K562 (cell line): ENCODE data around the gene CCDC50. TPM values are rescaled to one million over a fixed set of nuclear protein-coding genes. Genes with fewer than 3 reads are reported as not detected.

Experiments
- polyA plus RNA-seq, 8 experiments: library from polyadenylated mRNA; depleted of rRNA in 4 of 8; stranded (reverse) in 5 of 8; unstranded in 3 of 8; fragments of >200 nt; fragmentation: Nextera tagmentation in 2 of 8; fragmentation: Illumina TruSeq in 1 of 8; extraction: Ambion mirVana in 2 of 8; extraction: Trizol in 1 of 8; gene quantifications; 2 replicates each; pipeline versions ENCODE4 v1.2.1 to v1.2.3, GENCODE V29; 2011 to 2014; ENCODE audit warnings: inconsistent platforms in 1 of 8, missing spikeins in 1 of 8
- total RNA-seq, 7 experiments: library from RNA; depleted of rRNA in 6 of 7; stranded (reverse); fragments of >200 nt in 6 of 7; fragmentation: Illumina TruSeq in 2 of 7; extraction: Trizol in 2 of 7; gene quantifications; 2 replicates each; pipeline versions ENCODE4 v1.2.1 to v1.2.3, GENCODE V29; 2011 to 2021; ENCODE audit warnings: low replicate concordance in 1 of 7
- TF ChIP-seq, protein P1 (sequence below): fragments of 450-650 bp; IDR thresholded peaks from 2 replicates; pipeline ENCODE4 v1.6.1; 2016; ENCODE audit warnings: mild to moderate bottlenecking, moderate library complexity
- TF ChIP-seq, protein P2 (sequence below), 2 experiments: fragments of 450-650 bp; formaldehyde crosslinking in 1 of 2; IDR thresholded peaks; 2 replicates each; pipeline versions ENCODE4 v1.4.0 to v1.6.1; 2014 to 2020; ENCODE audit warnings: mild to moderate bottlenecking in 2 of 2, borderline replicate concordance in 1 of 2, low read depth in 1 of 2
- TF ChIP-seq, protein P3 (sequence below), 2 experiments: fragments of 150-350 bp in 1 of 2; IDR thresholded peaks; 2 replicates each; pipeline ENCODE4 v1.6.1; 2012 to 2016; ENCODE audit warnings: low read depth in 2 of 2, low read length in 2 of 2, mild to moderate bottlenecking in 1 of 2, moderate library complexity in 1 of 2

Gene CCDC50
- total and polyA plus RNA-seq, 9 of the 15 experiments (the other 6 are each of a cell fraction or from before 2014, with no cell fraction given): 8.4 to 63.4 (median 40.4) TPM

DNA sequence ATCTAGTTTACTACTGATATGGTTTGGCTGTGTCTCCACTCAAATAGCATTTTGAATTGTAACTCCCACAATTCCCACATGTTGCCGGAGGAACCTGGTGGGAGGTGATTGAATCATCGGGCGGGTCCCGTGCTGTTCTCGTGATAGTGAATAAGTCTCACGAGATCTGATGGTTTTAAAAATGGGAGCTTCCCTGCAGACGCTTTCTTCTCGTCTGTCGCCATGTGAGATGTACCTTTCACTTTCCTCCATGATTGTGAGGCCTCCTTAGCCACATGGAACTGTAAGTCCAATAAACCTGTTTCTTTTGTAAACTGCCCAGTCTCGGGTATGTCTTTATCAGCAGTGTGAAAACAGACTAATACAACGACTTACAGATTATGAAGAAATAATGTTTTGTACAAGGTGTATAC, 96.1 kb downstream of the CCDC50 start (continued):
- TF ChIP-seq, protein P1, sequence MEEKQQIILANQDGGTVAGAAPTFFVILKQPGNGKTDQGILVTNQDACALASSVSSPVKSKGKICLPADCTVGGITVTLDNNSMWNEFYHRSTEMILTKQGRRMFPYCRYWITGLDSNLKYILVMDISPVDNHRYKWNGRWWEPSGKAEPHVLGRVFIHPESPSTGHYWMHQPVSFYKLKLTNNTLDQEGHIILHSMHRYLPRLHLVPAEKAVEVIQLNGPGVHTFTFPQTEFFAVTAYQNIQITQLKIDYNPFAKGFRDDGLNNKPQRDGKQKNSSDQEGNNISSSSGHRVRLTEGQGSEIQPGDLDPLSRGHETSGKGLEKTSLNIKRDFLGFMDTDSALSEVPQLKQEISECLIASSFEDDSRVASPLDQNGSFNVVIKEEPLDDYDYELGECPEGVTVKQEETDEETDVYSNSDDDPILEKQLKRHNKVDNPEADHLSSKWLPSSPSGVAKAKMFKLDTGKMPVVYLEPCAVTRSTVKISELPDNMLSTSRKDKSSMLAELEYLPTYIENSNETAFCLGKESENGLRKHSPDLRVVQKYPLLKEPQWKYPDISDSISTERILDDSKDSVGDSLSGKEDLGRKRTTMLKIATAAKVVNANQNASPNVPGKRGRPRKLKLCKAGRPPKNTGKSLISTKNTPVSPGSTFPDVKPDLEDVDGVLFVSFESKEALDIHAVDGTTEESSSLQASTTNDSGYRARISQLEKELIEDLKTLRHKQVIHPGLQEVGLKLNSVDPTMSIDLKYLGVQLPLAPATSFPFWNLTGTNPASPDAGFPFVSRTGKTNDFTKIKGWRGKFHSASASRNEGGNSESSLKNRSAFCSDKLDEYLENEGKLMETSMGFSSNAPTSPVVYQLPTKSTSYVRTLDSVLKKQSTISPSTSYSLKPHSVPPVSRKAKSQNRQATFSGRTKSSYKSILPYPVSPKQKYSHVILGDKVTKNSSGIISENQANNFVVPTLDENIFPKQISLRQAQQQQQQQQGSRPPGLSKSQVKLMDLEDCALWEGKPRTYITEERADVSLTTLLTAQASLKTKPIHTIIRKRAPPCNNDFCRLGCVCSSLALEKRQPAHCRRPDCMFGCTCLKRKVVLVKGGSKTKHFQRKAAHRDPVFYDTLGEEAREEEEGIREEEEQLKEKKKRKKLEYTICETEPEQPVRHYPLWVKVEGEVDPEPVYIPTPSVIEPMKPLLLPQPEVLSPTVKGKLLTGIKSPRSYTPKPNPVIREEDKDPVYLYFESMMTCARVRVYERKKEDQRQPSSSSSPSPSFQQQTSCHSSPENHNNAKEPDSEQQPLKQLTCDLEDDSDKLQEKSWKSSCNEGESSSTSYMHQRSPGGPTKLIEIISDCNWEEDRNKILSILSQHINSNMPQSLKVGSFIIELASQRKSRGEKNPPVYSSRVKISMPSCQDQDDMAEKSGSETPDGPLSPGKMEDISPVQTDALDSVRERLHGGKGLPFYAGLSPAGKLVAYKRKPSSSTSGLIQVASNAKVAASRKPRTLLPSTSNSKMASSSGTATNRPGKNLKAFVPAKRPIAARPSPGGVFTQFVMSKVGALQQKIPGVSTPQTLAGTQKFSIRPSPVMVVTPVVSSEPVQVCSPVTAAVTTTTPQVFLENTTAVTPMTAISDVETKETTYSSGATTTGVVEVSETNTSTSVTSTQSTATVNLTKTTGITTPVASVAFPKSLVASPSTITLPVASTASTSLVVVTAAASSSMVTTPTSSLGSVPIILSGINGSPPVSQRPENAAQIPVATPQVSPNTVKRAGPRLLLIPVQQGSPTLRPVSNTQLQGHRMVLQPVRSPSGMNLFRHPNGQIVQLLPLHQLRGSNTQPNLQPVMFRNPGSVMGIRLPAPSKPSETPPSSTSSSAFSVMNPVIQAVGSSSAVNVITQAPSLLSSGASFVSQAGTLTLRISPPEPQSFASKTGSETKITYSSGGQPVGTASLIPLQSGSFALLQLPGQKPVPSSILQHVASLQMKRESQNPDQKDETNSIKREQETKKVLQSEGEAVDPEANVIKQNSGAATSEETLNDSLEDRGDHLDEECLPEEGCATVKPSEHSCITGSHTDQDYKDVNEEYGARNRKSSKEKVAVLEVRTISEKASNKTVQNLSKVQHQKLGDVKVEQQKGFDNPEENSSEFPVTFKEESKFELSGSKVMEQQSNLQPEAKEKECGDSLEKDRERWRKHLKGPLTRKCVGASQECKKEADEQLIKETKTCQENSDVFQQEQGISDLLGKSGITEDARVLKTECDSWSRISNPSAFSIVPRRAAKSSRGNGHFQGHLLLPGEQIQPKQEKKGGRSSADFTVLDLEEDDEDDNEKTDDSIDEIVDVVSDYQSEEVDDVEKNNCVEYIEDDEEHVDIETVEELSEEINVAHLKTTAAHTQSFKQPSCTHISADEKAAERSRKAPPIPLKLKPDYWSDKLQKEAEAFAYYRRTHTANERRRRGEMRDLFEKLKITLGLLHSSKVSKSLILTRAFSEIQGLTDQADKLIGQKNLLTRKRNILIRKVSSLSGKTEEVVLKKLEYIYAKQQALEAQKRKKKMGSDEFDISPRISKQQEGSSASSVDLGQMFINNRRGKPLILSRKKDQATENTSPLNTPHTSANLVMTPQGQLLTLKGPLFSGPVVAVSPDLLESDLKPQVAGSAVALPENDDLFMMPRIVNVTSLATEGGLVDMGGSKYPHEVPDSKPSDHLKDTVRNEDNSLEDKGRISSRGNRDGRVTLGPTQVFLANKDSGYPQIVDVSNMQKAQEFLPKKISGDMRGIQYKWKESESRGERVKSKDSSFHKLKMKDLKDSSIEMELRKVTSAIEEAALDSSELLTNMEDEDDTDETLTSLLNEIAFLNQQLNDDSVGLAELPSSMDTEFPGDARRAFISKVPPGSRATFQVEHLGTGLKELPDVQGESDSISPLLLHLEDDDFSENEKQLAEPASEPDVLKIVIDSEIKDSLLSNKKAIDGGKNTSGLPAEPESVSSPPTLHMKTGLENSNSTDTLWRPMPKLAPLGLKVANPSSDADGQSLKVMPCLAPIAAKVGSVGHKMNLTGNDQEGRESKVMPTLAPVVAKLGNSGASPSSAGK: peak; percentile 73; the same call in 1 of the 2 replicates
- TF ChIP-seq, protein P2, sequence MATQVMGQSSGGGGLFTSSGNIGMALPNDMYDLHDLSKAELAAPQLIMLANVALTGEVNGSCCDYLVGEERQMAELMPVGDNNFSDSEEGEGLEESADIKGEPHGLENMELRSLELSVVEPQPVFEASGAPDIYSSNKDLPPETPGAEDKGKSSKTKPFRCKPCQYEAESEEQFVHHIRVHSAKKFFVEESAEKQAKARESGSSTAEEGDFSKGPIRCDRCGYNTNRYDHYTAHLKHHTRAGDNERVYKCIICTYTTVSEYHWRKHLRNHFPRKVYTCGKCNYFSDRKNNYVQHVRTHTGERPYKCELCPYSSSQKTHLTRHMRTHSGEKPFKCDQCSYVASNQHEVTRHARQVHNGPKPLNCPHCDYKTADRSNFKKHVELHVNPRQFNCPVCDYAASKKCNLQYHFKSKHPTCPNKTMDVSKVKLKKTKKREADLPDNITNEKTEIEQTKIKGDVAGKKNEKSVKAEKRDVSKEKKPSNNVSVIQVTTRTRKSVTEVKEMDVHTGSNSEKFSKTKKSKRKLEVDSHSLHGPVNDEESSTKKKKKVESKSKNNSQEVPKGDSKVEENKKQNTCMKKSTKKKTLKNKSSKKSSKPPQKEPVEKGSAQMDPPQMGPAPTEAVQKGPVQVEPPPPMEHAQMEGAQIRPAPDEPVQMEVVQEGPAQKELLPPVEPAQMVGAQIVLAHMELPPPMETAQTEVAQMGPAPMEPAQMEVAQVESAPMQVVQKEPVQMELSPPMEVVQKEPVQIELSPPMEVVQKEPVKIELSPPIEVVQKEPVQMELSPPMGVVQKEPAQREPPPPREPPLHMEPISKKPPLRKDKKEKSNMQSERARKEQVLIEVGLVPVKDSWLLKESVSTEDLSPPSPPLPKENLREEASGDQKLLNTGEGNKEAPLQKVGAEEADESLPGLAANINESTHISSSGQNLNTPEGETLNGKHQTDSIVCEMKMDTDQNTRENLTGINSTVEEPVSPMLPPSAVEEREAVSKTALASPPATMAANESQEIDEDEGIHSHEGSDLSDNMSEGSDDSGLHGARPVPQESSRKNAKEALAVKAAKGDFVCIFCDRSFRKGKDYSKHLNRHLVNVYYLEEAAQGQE (IDR thresholded peaks at IDR 0.05; ENCODE audit: borderline replicate concordance): no peak
- TF ChIP-seq, protein P2 (CRISPR knock-in tag; IDR thresholded peaks at IDR 0.05; ENCODE audit: low read depth): no peak
- TF ChIP-seq, protein P3, sequence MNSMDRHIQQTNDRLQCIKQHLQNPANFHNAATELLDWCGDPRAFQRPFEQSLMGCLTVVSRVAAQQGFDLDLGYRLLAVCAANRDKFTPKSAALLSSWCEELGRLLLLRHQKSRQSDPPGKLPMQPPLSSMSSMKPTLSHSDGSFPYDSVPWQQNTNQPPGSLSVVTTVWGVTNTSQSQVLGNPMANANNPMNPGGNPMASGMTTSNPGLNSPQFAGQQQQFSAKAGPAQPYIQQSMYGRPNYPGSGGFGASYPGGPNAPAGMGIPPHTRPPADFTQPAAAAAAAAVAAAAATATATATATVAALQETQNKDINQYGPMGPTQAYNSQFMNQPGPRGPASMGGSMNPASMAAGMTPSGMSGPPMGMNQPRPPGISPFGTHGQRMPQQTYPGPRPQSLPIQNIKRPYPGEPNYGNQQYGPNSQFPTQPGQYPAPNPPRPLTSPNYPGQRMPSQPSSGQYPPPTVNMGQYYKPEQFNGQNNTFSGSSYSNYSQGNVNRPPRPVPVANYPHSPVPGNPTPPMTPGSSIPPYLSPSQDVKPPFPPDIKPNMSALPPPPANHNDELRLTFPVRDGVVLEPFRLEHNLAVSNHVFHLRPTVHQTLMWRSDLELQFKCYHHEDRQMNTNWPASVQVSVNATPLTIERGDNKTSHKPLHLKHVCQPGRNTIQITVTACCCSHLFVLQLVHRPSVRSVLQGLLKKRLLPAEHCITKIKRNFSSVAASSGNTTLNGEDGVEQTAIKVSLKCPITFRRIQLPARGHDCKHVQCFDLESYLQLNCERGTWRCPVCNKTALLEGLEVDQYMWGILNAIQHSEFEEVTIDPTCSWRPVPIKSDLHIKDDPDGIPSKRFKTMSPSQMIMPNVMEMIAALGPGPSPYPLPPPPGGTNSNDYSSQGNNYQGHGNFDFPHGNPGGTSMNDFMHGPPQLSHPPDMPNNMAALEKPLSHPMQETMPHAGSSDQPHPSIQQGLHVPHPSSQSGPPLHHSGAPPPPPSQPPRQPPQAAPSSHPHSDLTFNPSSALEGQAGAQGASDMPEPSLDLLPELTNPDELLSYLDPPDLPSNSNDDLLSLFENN (IDR thresholded peaks at IDR 0.05; ENCODE audit: low read depth in 2 of 2, low read length in 2 of 2): no peak
